ENCODE results near the gene FAM53A.
A peak's percentile ranks its signal among the peaks of the same experiment; 100 is the strongest.
"Not testable (repeated sequence)": the region's sequence is repeated elsewhere in the genome, so short reads cannot be mapped to it uniquely, and the experiment has no call there.

FAM53A gene

DNA sequence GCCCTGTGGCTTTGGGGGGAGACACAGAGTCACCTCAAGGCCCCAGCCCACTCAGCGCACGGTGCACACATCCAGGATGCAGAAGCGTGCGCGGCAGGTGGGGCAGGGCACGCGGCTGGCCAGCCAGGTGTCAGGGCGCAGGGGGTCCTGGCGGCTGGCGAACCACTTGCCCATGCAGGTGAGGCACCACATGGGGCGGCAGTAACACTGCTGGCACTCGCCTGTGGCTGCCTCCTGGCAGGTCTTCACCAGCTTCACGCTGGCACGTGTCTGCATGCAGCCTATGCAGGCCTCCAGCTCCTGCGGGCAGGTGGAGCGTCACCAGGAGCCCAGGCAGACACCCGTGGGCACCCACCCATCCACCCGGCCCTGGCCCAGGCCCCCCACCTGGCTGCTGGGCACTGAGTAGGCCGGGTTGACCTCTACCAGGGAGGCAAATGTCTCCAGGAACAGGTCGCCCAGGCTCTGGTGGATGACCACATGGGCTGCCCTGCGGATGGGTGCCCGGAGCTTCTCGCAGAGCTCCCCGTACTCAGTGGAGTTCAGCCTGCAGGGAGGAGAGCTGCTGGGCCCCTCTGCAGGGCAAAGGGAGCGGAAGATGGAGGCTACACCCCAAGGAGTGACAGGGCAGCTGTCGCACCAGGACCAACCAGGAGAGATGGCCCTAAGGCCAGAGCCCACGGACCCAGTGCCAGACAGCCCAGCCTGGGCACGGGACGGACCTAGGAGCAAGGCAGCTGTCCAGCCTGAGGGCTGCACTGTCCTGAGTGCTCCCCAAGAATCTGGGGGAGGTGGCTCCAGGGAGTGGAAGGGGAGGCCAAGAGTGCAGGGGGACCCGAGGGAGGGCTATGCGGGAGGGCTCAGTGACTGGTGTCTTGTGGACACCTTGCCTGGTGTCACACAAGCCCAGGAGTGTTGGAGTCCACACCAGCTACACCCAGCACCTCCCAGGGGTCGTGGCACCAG is 33.3 kb upstream of the FAM53A start:
- no peak for DNase-seq (ENCODE audit: low spot score)

DNA sequence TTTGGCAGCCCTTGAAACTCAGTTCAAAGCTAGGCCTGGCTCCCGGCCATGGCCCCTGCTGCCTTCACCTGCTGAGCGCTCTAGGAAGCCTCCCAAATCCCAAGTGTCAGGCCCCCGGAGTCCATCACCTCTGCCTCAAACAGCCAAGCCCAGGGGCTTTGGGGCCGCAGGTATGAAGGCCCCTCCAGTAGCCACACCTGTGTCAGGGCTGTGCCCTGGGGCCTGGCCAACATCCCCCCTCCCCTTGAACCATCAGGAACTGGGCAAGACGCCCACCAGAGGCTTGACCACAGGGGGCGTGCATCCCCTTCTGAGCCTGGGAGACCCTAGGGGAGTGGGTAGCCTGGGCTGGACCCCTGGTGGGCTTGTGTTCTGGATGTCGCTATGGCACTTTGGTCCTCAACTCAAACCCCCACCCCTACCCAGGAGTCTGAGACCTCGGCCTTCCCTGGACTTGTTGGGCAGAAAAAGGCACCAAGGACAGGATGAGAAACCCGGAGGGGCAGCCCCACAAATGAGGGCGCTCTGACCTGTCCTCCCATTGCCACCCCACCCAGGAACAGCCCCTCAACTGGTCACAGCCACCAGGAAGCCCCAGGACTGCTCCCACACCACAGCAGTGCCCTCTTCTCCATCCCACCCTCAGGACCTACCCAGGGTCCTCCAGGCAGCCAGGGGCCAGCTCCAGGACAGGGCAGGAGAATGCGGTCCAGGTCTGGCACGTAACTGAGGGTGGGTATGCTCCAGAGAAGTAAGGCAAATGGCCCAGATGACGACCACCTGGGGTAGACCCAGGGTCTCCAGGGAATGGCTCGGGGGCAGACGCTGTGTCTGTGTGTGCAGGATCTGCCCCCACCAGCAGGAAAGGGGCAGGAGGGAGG is 32.2 kb upstream of the FAM53A start:
- no peak for DNase-seq (ENCODE audit: low spot score)

- DNase-seq (ENCODE audit: low spot score): peak; percentile 69
Observed at GRCh38 chr4:1715002-1715758, 31.1 kb upstream of the FAM53A start.

DNA sequence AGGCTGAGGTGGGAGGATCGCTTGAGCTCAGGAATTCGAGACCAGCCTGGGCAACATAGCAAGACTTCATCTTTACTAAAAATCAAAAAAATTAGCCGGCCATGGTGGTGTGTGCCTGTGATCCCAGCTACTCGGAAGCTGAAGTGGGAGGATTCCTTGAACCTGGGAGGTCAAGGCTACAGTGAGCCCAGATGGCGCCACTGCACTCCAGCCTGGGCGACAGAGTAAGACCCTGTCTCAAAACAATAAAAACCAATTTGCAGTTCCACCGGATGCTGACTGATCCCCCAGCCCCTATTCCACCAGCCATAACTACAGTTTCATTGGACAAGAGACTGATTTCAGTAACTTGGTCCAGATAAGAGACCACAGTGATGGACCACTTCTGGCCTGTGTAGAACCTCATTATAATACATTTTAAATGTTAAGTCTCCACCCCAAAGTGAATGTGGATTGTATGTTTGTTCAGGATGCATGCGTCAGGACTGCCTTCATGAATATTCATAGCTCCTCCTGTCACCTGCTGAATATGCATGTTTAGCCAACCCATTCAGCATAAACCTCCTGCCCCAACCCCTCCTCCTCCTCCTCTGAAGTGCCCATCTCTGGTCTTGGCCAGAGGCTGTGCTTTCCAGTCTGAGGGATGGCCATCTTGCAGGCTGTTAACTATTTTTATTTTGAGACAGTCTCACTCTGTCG is 30.3 kb upstream of the FAM53A start:
- DNase-seq (ENCODE audit: low spot score): no peak

- no peak for DNase-seq (ENCODE audit: low spot score)
Observed at GRCh38 chr4:1713003-1713851, 29.1 kb upstream of the FAM53A start.

GRCh38 chr4:1712216-1713002 is 28.3 kb upstream of the FAM53A start, which contains the start of gene SLBP:
Gene SLBP, minus strand, starts transcription at chr4:1712319. Its CDS starts 131 bp downstream, at chr4:1712188.
- peak; percentile 83 for DNase-seq (ENCODE audit: low spot score)

GRCh38 chr4:1711571-1712215 is 27.6 kb upstream of the FAM53A start:
- DNase-seq (ENCODE audit: low spot score): peak; percentile 64

GRCh38 chr4:1711055-1711570 is 27.0 kb upstream of the FAM53A start:
- no peak for DNase-seq (ENCODE audit: low spot score)

DNA sequence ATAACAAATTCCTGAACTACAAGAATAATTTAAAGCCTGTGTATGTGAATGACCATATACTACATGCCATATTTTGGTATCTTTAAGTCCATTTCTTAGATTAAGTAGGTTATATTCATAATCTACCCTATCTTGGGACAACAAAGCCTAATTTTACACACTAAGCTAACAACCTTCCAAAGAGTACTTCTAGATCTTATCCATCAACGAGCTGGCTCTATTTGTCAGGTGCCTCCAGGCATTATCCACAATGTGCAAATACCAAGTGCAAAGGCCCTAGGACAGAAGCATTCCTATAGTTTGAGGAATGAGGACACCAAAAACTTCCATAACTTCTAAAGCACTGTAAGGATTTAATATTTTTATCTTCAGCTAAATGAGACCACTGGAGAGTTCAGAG is 24.5 kb upstream of the FAM53A start:
- no peak for DNase-seq (ENCODE audit: low spot score)

DNA sequence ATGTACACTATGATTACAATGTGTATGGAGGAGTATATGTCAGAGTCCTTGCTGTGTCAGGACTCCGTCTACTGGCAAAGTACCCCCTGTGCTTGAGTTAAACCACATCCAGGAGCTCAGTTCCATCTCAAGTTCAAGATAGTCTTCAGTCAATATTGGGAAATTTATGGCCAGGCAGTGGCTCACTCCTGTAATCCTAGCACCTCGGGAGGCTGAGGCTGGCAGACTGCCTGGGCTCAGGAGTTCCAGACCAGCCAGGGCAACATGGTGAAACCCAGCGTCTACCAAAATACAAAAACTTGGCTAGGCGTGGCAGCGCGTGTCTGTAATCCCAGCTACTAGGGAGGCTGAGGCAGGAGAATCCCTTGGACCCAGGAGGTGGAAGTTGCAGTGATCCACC is 22.2 kb upstream of the FAM53A start:
- DNase-seq (ENCODE audit: low spot score): no peak

GRCh38 chr4:1705732-1706131 is 21.6 kb upstream of the FAM53A start:
- DNase-seq (ENCODE audit: low spot score): no peak

- DNase-seq (ENCODE audit: low spot score): no peak
Observed at GRCh38 chr4:1703867-1704266, 19.8 kb upstream of the FAM53A start.

- not testable (repeated sequence) for DNase-seq (ENCODE audit: low spot score)
Observed at GRCh38 chr4:1701671-1702070, 17.6 kb upstream of the FAM53A start.

GRCh38 chr4:1695913-1696312 is 11.8 kb upstream of the FAM53A start:
- no peak for DNase-seq (ENCODE audit: low spot score)

- peak; percentile 51 for DNase-seq (ENCODE audit: low spot score)
Observed at GRCh38 chr4:1693131-1693896, 9.2 kb upstream of the FAM53A start.

- DNase-seq (ENCODE audit: low spot score): no peak
Observed at GRCh38 chr4:1691737-1692373, 7.7 kb upstream of the FAM53A start.

GRCh38 chr4:1690698-1691097 is 6.6 kb upstream of the FAM53A start:
- no peak for DNase-seq (ENCODE audit: low spot score)
